Neural cell (in vitro differentiated cells): ENCODE data around the gene GRIK3. TPM values are rescaled to one million over a fixed set of nuclear protein-coding genes. Genes with fewer than 3 reads are reported as not detected.

Experiments used
- H2AFZ ChIP-seq: fragments of 200-600, 300-800 bp; sonication (generic), shearing (Covaris generic); 2 replicates; pipeline ENCODE4 v1.6.0; 2014; ENCODE audit warnings: low read depth, mild to moderate bottlenecking, antibody characterized with exemption, low read length, moderate library complexity
- H3F3A ChIP-seq: fragments of 200-600 bp; shearing (Covaris generic); 2 replicates; pipeline ENCODE4 v1.6.1; 2016; ENCODE audit warnings: mild to moderate bottlenecking, moderate library complexity, mixed read lengths, antibody characterized with exemption, low read length; ENCODE audit not compliant: insufficient read depth, poor library complexity, severe bottlenecking
- H3K27ac ChIP-seq: fragments of 200-600, 300-800 bp; sonication (generic), shearing (Covaris generic); 2 replicates; pipeline ENCODE4 v1.5.1; 2014; ENCODE audit warnings: mild to moderate bottlenecking, low read length, moderate library complexity
- H3K27me3 ChIP-seq: fragments of 300-800, 200-600 bp; sonication (generic), shearing (Covaris generic); 2 replicates; pipeline ENCODE4 v1.6.0; 2014; ENCODE audit warnings: mild to moderate bottlenecking, low read depth, low read length, moderate library complexity; ENCODE audit not compliant: insufficient read depth
- H3K36me3 ChIP-seq: fragments of 300-800, 200-600 bp; sonication (generic), shearing (Covaris generic); 2 replicates; pipeline ENCODE4 v1.5.1; 2014; ENCODE audit warnings: mild to moderate bottlenecking, antibody characterized with exemption, low read length, moderate library complexity; ENCODE audit not compliant: insufficient read depth
- H3K4me2 ChIP-seq: fragments of 300-800, 200-600 bp; sonication (generic), shearing (Covaris generic); 2 replicates; pipeline ENCODE4 v1.6.0; 2014; ENCODE audit warnings: mild to moderate bottlenecking, low read length
- H3K4me3 ChIP-seq: fragments of 300-800, 200-600 bp; sonication (generic), shearing (Covaris generic); 2 replicates; pipeline ENCODE4 v1.5.1; 2014; ENCODE audit warnings: mild to moderate bottlenecking, low read length, moderate library complexity
- H3K79me2 ChIP-seq: fragments of 200-600 bp; shearing (Covaris generic); replicated peaks from 2 replicates; pipeline ENCODE4 v1.6.0; 2014; ENCODE audit warnings: mild to moderate bottlenecking, low read length, moderate library complexity; ENCODE audit not compliant: insufficient read depth
- H3K9ac ChIP-seq: fragments of 300-800, 200-600 bp; sonication (generic), shearing (Covaris generic); 2 replicates; pipeline ENCODE4 v1.6.1; 2016; ENCODE audit warnings: mild to moderate bottlenecking, low read length, mixed read lengths
- H3K9me2 ChIP-seq: fragments of 200-600 bp; shearing (Covaris generic); 2 replicates; pipeline ENCODE4 v1.6.1; 2016; ENCODE audit warnings: mild to moderate bottlenecking, low read length, mixed read lengths; ENCODE audit not compliant: insufficient read depth
- H3K9me3 ChIP-seq: fragments of 200-600, 300-800 bp; sonication (generic), shearing (Covaris generic); 2 replicates; pipeline ENCODE4 v1.6.1; 2016; ENCODE audit warnings: mild to moderate bottlenecking, mixed run types, low read length, moderate library complexity, mixed read lengths
- H4K20me1 ChIP-seq: fragments of 200-600 bp; shearing (Covaris generic); 2 replicates; pipeline ENCODE4 v1.6.1; 2016; ENCODE audit warnings: mild to moderate bottlenecking, mixed run types; ENCODE audit not compliant: insufficient read depth
- EP300 ChIP-seq: fragments of 450-650 bp; conservative IDR thresholded peaks from 2 replicates; pipeline ENCODE4 v1.6.1; 2014; ENCODE audit warnings: antibody characterized with exemption, mild to moderate bottlenecking, moderate library complexity; ENCODE audit not compliant: poor library complexity, severe bottlenecking
- EZH2 ChIP-seq: fragments of 200-600, 300-800 bp; shearing (Covaris generic), sonication (generic); IDR thresholded peaks from 2 replicates; pipeline ENCODE4 v1.6.1; 2014; ENCODE audit warnings: antibody characterized with exemption, low read length, borderline replicate concordance, mild to moderate bottlenecking; ENCODE audit not compliant: insufficient read depth, poor library complexity, severe bottlenecking
- MXI1 ChIP-seq: fragments of 450-650 bp; conservative IDR thresholded peaks from 2 replicates; pipeline ENCODE4 v1.6.1; 2014; ENCODE audit warnings: antibody characterized with exemption, mild to moderate bottlenecking; ENCODE audit not compliant: poor library complexity, severe bottlenecking
- POLR2AphosphoS5 ChIP-seq: IDR thresholded peaks from 2 replicates; pipeline ENCODE4 v1.6.1; 2012
- RAD21 ChIP-seq: fragments of 450-650 bp; conservative IDR thresholded peaks from 2 replicates; pipeline ENCODE4 v1.6.1; 2014; ENCODE audit warnings: antibody characterized with exemption, mild to moderate bottlenecking, moderate library complexity
- REST ChIP-seq: IDR thresholded peaks from 2 replicates; pipeline ENCODE4 v1.6.1; 2012; ENCODE audit warnings: borderline replicate concordance
- SMC3 ChIP-seq: fragments of 450-650 bp; conservative IDR thresholded peaks from 2 replicates; pipeline ENCODE4 v1.6.1; 2014; ENCODE audit warnings: antibody characterized with exemption, mild to moderate bottlenecking, moderate library complexity; ENCODE audit not compliant: poor library complexity
- TAF1 ChIP-seq: IDR thresholded peaks from 2 replicates; pipeline ENCODE4 v1.6.1; 2012; ENCODE audit warnings: low read depth
- polyA plus RNA-seq: library from polyadenylated mRNA; depleted of rRNA; stranded (reverse); fragments of >200 nt; gene quantifications from 2 replicates; pipeline ENCODE4 v1.2.3, GENCODE V29; 2014
- TF ChIP-seq, protein P1 (sequence below): fragments of 450-650 bp; IDR thresholded peaks from 2 replicates; pipeline ENCODE4 v1.5.1; 2014; ENCODE audit warnings: antibody characterized with exemption, mild to moderate bottlenecking, moderate library complexity; ENCODE audit not compliant: poor library complexity, severe bottlenecking

Gene GRIK3
- polyA plus RNA-seq, 1 donor from 2014 or later, result 5.0 TPM

- no peaks in the 10 kb centered on the region for H3K36me3 ChIP-seq
- no peaks in the 10 kb centered on the region for H3F3A ChIP-seq
- no peaks in the 10 kb centered on the region for H3K27me3 ChIP-seq
- no peak overlapping the region for H3K9ac ChIP-seq
- H2AFZ ChIP-seq, result no peak overlapping the region
- H3K27ac ChIP-seq, result no peak overlapping the region
- TF ChIP-seq REST, result no peak
- no peak for TF ChIP-seq TAF1
- TF ChIP-seq SMC3, result no peak
- TF ChIP-seq EP300, result no peak
- TF ChIP-seq MXI1, result no peak
- TF ChIP-seq, protein P1, sequence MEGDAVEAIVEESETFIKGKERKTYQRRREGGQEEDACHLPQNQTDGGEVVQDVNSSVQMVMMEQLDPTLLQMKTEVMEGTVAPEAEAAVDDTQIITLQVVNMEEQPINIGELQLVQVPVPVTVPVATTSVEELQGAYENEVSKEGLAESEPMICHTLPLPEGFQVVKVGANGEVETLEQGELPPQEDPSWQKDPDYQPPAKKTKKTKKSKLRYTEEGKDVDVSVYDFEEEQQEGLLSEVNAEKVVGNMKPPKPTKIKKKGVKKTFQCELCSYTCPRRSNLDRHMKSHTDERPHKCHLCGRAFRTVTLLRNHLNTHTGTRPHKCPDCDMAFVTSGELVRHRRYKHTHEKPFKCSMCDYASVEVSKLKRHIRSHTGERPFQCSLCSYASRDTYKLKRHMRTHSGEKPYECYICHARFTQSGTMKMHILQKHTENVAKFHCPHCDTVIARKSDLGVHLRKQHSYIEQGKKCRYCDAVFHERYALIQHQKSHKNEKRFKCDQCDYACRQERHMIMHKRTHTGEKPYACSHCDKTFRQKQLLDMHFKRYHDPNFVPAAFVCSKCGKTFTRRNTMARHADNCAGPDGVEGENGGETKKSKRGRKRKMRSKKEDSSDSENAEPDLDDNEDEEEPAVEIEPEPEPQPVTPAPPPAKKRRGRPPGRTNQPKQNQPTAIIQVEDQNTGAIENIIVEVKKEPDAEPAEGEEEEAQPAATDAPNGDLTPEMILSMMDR, result no peak
- TF ChIP-seq EZH2, result no peak
- no peak for TF ChIP-seq RAD21
- TF ChIP-seq POLR2AphosphoS5, result no peak
- H4K20me1 ChIP-seq, result no peaks in the 10 kb centered on the region
- H3K9me2 ChIP-seq, result no peaks in the 10 kb centered on the region
- no peaks in the 10 kb centered on the region for H3K79me2 ChIP-seq
- no peak overlapping the region for H3K4me3 ChIP-seq
- H3K4me2 ChIP-seq, result no peak overlapping the region
- H3K9me3 ChIP-seq, result no peaks in the 10 kb centered on the region
These were observed 191.3 kb downstream of the GRIK3 start for GRCh38 chr1:36843027-36843426.

DNA sequence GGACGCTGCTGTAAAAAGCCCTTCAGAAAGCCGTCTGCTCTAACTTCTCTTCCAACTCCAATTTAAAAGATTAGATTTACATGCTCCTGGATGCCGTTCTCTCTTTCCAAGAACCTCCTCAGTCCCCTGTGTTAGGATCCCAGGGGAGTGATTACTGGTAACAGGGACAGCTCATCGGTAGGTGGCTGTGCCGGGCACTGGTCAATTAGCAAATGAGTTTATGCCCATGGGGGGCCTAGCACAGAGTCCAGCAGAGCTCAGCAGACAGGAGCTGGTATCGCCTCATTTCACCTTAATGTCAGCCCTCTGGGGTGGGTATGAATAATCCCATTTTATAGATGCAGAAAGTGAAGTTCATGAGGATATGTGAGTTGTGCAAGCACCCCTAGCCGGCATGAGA, 191.9 kb downstream of the GRIK3 start:
- Histone ChIP-seq H2AFZ (no peak overlapping the region), H3K27me3 (no peaks in the 10 kb centered on the region), H3K27ac (no peak overlapping the region), H3K9me2 (no peaks in the 10 kb centered on the region), H3F3A (no peaks in the 10 kb centered on the region), H3K9ac (no peak overlapping the region), H3K79me2 (no peaks in the 10 kb centered on the region), H3K4me2 (no peak overlapping the region), H4K20me1 (no peaks in the 10 kb centered on the region), H3K9me3 (no peaks in the 10 kb centered on the region), H3K36me3 (no peaks in the 10 kb centered on the region), H3K4me3 (no peak overlapping the region)
- TF ChIP-seq EP300 (no peak), REST (no peak), MXI1 (no peak), SMC3 (no peak), POLR2AphosphoS5 (no peak), EZH2 (no peak), TAF1 (no peak)
- TF ChIP-seq, protein P1, result no peak
